Epithelial cell of proximal tubule (primary cell): ENCODE measurements around the gene ASS1. TPM values are rescaled to one million over a fixed set of nuclear protein-coding genes. Genes with fewer than 3 reads are reported as not detected.

Experiments used
- DNase-seq: peaks from one replicate; pipeline ENCODE4 v3.0.0-alpha.2; 2011; ENCODE audit warnings: low read depth
- H3K4me3 ChIP-seq: 2 replicates; pipeline ENCODE4 v1.5.1; 2011; ENCODE audit warnings: low read depth, mild to moderate bottlenecking, low read length
- CTCF ChIP-seq: conservative IDR thresholded peaks from 2 replicates; pipeline ENCODE4 v1.5.1; 2012; ENCODE audit warnings: low read depth, mild to moderate bottlenecking, low read length
- total RNA-seq: library from RNA; depleted of rRNA; stranded (reverse); fragments of >200 nt; gene quantifications from 2 replicates; pipeline ENCODE4 v1.2.3, GENCODE V29; 2015

The ASS1 gene
- total RNA-seq, 1 donor from 2014 or later, result 9.4 TPM

- no peak for DNase-seq
- no peak overlapping the region for H3K4me3 ChIP-seq
- no peak for TF ChIP-seq CTCF
Measured at GRCh38 chr9:130409246-130409645, 35.5 kb upstream of the ASS1 start.

GRCh38 chr9:130410443-130410842 is 34.3 kb upstream of the ASS1 start:
- DNase-seq, result no peak
- no peak for TF ChIP-seq CTCF

GRCh38 chr9:130411566-130411915 is 33.2 kb upstream of the ASS1 start:
- H3K4me3 ChIP-seq, result no peak overlapping the region
- no peak for TF ChIP-seq CTCF
- no peak for DNase-seq

More at GRCh38 chr9:130410443-130410842, 34.3 kb upstream of the ASS1 start:
- no peak overlapping the region for H3K4me3 ChIP-seq

- H3K4me3 ChIP-seq, result no peak overlapping the region
- DNase-seq, result no peak
- TF ChIP-seq CTCF, result no peak
Measured at GRCh38 chr9:130414081-130414731, 30.6 kb upstream of the ASS1 start.

- DNase-seq, result no peak
- no peak overlapping the region for H3K4me3 ChIP-seq
- TF ChIP-seq CTCF, result no peak
Measured at GRCh38 chr9:130414910-130415746, 29.6 kb upstream of the ASS1 start.

GRCh38 chr9:130417602-130418001 is 27.2 kb upstream of the ASS1 start:
- no peak overlapping the region for H3K4me3 ChIP-seq
- TF ChIP-seq CTCF, result no peak
- no peak for DNase-seq
